ENCODE data around the gene DNAJC11. TPM values are rescaled to one million over a fixed set of nuclear protein-coding genes. Genes with fewer than 3 reads are reported as not detected.

Gene DNAJC11
- total RNA-seq, 2 donors from 2014 or later: 64.7 to 71.1 TPM

GRCh38 chr1:6690186-6690585, 11.4 kb downstream of the DNAJC11 start:
- no peak overlapping the region for H3K4me3 Mint-ChIP-seq
- no peak overlapping the region for H3K9ac ChIP-seq (ENCODE audit: extremely low read depth, low read length, poor library complexity, severe bottlenecking)
- 96 to 98% methylated on average over 6 to 7 of the region's 7 CpGs for WGBS, 2 experiments (ENCODE audit: insufficient coverage in 1 of 2, insufficient read length in 1 of 2)
- peaks cover 20% of the 10 kb centered on the region for H3K36me3 ChIP-seq (ENCODE audit: control insufficient read depth, insufficient read depth, low read length)
- no peak overlapping the region for H3K27ac Mint-ChIP-seq
- no peaks in the 10 kb centered on the region for H3K4me1 ChIP-seq (ENCODE audit: control insufficient read depth, insufficient read depth, low read length)
- H3K36me3 Mint-ChIP-seq (ENCODE audit: low read depth): peaks cover 16% of the 10 kb centered on the region
- no peaks in the 10 kb centered on the region for H3K27me3 ChIP-seq (ENCODE audit: control insufficient read depth, insufficient read depth, low read length, poor library complexity, severe bottlenecking)
- H3K27me3 Mint-ChIP-seq (ENCODE audit: insufficient read depth): no peaks in the 10 kb centered on the region
- DNase-seq: no peak
- H3K4me1 Mint-ChIP-seq: peaks cover 22% of the 10 kb centered on the region
- no peaks in the 10 kb centered on the region for H3K9me3 Mint-ChIP-seq
- no peaks in the 10 kb centered on the region for H3K9me3 ChIP-seq (ENCODE audit: control insufficient read depth, low read length)
- H3K27ac ChIP-seq (ENCODE audit: low read depth, low read length): no peak overlapping the region
- no peak for TF ChIP-seq CTCF (conservative IDR thresholded peaks at IDR 0.05)
- no peak overlapping the region for H3K4me3 ChIP-seq (ENCODE audit: low read length)

- no peaks in the 10 kb centered on the region for H3K27me3 ChIP-seq (ENCODE audit: control insufficient read depth, insufficient read depth, low read length, poor library complexity, severe bottlenecking)
- H3K36me3 Mint-ChIP-seq (ENCODE audit: low read depth): peaks cover 16% of the 10 kb centered on the region
- H3K4me1 Mint-ChIP-seq: peaks cover 16% of the 10 kb centered on the region
- no peaks in the 10 kb centered on the region for H3K9me3 ChIP-seq (ENCODE audit: control insufficient read depth, low read length)
- peaks cover 21% of the 10 kb centered on the region for H3K36me3 ChIP-seq (ENCODE audit: control insufficient read depth, insufficient read depth, low read length)
- H3K27ac Mint-ChIP-seq: peak overlapping the region; percentile 9
- no peak overlapping the region for H3K9ac ChIP-seq (ENCODE audit: extremely low read depth, low read length, poor library complexity, severe bottlenecking)
- DNase-seq: no peak
- WGBS, 2 experiments (ENCODE audit: insufficient coverage in 1 of 2, insufficient read length in 1 of 2): 88 to 91% methylated on average over 2 to 5 of the region's 5 CpGs
- no peaks in the 10 kb centered on the region for H3K4me1 ChIP-seq (ENCODE audit: control insufficient read depth, insufficient read depth, low read length)
- H3K27me3 Mint-ChIP-seq (ENCODE audit: insufficient read depth): no peaks in the 10 kb centered on the region
- H3K9me3 Mint-ChIP-seq: no peaks in the 10 kb centered on the region
- no peak for TF ChIP-seq CTCF (conservative IDR thresholded peaks at IDR 0.05)
- no peak overlapping the region for H3K4me3 Mint-ChIP-seq
- H3K27ac ChIP-seq (ENCODE audit: low read depth, low read length): no peak overlapping the region
- no peak overlapping the region for H3K4me3 ChIP-seq (ENCODE audit: low read length)
These were observed 12.9 kb downstream of the DNAJC11 start for GRCh38 chr1:6688757-6689156.

- Histone ChIP-seq H3K36me3 (ENCODE audit: control insufficient read depth, insufficient read depth, low read length) (peaks cover 21% of the 10 kb centered on the region), H3K9ac (ENCODE audit: extremely low read depth, low read length, poor library complexity, severe bottlenecking) (no peak overlapping the region), H3K9me3 (ENCODE audit: control insufficient read depth, low read length) (no peaks in the 10 kb centered on the region), H3K4me3 (ENCODE audit: low read length) (no peak overlapping the region), H3K4me1 (ENCODE audit: control insufficient read depth, insufficient read depth, low read length) (no peaks in the 10 kb centered on the region), H3K27ac (ENCODE audit: low read depth, low read length) (no peak overlapping the region), H3K27me3 (ENCODE audit: control insufficient read depth, insufficient read depth, low read length, poor library complexity, severe bottlenecking) (no peaks in the 10 kb centered on the region)
- Mint-ChIP-seq H3K27me3 (ENCODE audit: insufficient read depth) (no peaks in the 10 kb centered on the region), H3K4me1 (peaks cover 16% of the 10 kb centered on the region), H3K9me3 (no peaks in the 10 kb centered on the region), H3K27ac (no peak overlapping the region), H3K36me3 (ENCODE audit: low read depth) (peaks cover 16% of the 10 kb centered on the region), H3K4me3 (no peak overlapping the region)
- no peak for TF ChIP-seq CTCF (conservative IDR thresholded peaks at IDR 0.05)
- DNase-seq: no peak
- WGBS, 2 experiments (ENCODE audit: insufficient coverage in 1 of 2, insufficient read length in 1 of 2): 96 to 100% methylated on average over 1 of the region's 1 CpG
These were observed 13.6 kb downstream of the DNAJC11 start for GRCh38 chr1:6688001-6688400.

Measured in endodermal cell (in vitro differentiated cells).